Measurements from ENCODE around the gene CCDC188.
A peak's percentile ranks its signal among the peaks of the same experiment; 100 is the strongest.

DNA sequence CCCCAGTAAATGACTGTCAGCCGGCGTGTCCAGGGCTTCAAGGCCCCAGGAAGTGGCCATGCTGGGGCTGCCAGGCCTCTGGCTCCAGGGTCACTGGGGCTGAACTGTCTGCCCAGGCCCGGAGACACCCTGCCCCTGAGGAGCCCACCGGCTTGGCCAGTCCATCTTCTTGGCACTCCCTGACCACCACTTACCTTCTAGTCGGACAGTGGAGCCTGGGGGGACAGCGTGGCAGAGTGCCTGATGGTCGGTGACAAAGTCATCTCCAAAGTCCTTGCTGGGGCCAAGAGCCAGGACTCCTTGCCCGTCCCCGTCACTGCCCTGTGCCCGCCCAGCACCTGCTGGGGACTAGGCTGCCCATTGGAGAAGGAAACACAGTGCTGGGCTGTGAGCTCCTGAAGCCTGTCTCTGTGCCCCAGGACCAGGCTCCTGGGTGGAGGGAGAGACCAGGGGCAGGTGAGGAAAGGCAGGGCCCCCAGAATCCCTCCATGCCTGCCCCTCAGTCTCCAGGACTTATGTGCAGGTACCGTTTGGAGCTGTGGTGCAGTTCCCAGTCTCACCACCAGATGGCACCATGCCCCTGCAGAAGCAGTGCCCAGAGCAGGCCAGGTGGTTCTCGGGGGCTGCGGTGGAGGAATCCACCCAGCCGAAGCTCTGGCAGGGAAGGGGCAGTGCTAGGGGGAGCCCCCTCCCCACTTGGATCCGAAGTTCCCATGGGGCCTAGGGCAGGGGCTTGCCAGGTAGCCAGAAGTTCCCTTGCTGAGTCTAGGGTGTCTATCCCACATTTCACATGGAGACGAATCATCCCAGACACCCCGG lies 6.0 kb upstream of the CCDC188 start:
- TF ChIP-seq, protein P1, sequence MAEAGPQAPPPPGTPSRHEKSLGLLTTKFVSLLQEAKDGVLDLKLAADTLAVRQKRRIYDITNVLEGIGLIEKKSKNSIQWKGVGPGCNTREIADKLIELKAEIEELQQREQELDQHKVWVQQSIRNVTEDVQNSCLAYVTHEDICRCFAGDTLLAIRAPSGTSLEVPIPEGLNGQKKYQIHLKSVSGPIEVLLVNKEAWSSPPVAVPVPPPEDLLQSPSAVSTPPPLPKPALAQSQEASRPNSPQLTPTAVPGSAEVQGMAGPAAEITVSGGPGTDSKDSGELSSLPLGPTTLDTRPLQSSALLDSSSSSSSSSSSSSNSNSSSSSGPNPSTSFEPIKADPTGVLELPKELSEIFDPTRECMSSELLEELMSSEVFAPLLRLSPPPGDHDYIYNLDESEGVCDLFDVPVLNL (CRISPR knock-in tag; IDR thresholded peaks at IDR 0.05; ENCODE audit: borderline replicate concordance, low read depth), result no peak
- TF ChIP-seq, protein P2, sequence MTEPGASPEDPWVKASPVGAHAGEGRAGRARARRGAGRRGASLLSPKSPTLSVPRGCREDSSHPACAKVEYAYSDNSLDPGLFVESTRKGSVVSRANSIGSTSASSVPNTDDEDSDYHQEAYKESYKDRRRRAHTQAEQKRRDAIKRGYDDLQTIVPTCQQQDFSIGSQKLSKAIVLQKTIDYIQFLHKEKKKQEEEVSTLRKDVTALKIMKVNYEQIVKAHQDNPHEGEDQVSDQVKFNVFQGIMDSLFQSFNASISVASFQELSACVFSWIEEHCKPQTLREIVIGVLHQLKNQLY (CRISPR knock-in tag; IDR thresholded peaks at IDR 0.05), result no peak
- TF ChIP-seq, protein P3, sequence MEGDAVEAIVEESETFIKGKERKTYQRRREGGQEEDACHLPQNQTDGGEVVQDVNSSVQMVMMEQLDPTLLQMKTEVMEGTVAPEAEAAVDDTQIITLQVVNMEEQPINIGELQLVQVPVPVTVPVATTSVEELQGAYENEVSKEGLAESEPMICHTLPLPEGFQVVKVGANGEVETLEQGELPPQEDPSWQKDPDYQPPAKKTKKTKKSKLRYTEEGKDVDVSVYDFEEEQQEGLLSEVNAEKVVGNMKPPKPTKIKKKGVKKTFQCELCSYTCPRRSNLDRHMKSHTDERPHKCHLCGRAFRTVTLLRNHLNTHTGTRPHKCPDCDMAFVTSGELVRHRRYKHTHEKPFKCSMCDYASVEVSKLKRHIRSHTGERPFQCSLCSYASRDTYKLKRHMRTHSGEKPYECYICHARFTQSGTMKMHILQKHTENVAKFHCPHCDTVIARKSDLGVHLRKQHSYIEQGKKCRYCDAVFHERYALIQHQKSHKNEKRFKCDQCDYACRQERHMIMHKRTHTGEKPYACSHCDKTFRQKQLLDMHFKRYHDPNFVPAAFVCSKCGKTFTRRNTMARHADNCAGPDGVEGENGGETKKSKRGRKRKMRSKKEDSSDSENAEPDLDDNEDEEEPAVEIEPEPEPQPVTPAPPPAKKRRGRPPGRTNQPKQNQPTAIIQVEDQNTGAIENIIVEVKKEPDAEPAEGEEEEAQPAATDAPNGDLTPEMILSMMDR (IDR thresholded peaks at IDR 0.05), result peak; percentile 100
- TF ChIP-seq, protein P4, sequence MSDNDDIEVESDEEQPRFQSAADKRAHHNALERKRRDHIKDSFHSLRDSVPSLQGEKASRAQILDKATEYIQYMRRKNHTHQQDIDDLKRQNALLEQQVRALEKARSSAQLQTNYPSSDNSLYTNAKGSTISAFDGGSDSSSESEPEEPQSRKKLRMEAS (CRISPR knock-in tag; IDR thresholded peaks at IDR 0.05), result 0 out of 2 replicates have a peak, but pooled peaks have one; percentile 49
- TF ChIP-seq, protein P5, sequence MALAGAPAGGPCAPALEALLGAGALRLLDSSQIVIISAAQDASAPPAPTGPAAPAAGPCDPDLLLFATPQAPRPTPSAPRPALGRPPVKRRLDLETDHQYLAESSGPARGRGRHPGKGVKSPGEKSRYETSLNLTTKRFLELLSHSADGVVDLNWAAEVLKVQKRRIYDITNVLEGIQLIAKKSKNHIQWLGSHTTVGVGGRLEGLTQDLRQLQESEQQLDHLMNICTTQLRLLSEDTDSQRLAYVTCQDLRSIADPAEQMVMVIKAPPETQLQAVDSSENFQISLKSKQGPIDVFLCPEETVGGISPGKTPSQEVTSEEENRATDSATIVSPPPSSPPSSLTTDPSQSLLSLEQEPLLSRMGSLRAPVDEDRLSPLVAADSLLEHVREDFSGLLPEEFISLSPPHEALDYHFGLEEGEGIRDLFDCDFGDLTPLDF (CRISPR knock-in tag; IDR thresholded peaks at IDR 0.05), result no peak
- TF ChIP-seq SMAD4 (CRISPR knock-in tag; IDR thresholded peaks at IDR 0.05) (no peak), IRF2 (CRISPR knock-in tag; IDR thresholded peaks at IDR 0.05; ENCODE audit: borderline replicate concordance, low read depth) (no peak), ZBTB21 (CRISPR knock-in tag; IDR thresholded peaks at IDR 0.05; ENCODE audit: borderline replicate concordance) (no peak), OVOL2 (CRISPR knock-in tag; IDR thresholded peaks at IDR 0.05; ENCODE audit: borderline replicate concordance) (no peak)

Data from WTC11 (cell line).